ENCODE measurements around the gene TTLL10. TPM values are rescaled to one million over a fixed set of nuclear protein-coding genes. Genes with fewer than 3 reads are reported as not detected.

The TTLL10 gene
- total and polyA plus RNA-seq, 2 donors from 2014 or later, result 1.5 TPM; not detected in 1

- FAIRE-seq (no peak), DNase-seq (peak; percentile 83 to 96 (median 86))
- H3K27ac ChIP-seq (ENCODE audit: low read depth in 2 of 2, low read length in 2 of 2), result peak overlapping the region; percentile 71 to 90
- intact Hi-C loops (cut with DNase I), result no loop called here
- H3K4me3 ChIP-seq (ENCODE audit: low read length in 3 of 3), result peak overlapping the region; percentile 49 to 66 (median 56)
- H3K9ac ChIP-seq (ENCODE audit: low read length in 3 of 3), result peak overlapping the region in 2 of 3 donors; percentile 10 to 38
- no peaks in the 10 kb centered on the region for H3K9me3 ChIP-seq (ENCODE audit: control insufficient read depth in 2 of 3, insufficient read depth in 1 of 3, low read length in 3 of 3)
- peaks cover 0 to 11% (median 4%) of the 10 kb centered on the region in 3 donors for H3K4me1 ChIP-seq (ENCODE audit: control insufficient read depth in 2 of 3, insufficient read depth in 2 of 3, low read depth in 1 of 3, low read length in 3 of 3)
- no peaks in the 10 kb centered on the region for H3K36me3 ChIP-seq (ENCODE audit: control insufficient read depth in 2 of 3, insufficient read depth in 3 of 3, low read length in 3 of 3)
- no peaks in the 10 kb centered on the region for H3K27me3 ChIP-seq (ENCODE audit: control insufficient read depth, insufficient read depth, low read length)
- TF ChIP-seq CTCF (IDR thresholded peaks at IDR 0.05; ENCODE audit: borderline replicate concordance, extremely low read depth, insufficient read depth), result no peak
Observed at GRCh38 chr1:1162597-1163537, 10.8 kb upstream of the TTLL10 start.

- FAIRE-seq (no peak), DNase-seq (no peak)
- intact Hi-C loops (cut with DNase I), result no loop called here
- H3K4me1 ChIP-seq (ENCODE audit: control insufficient read depth in 2 of 3, insufficient read depth in 2 of 3, low read depth in 1 of 3, low read length in 3 of 3), result peaks cover 0 to 11% (median 4%) of the 10 kb centered on the region in 3 donors
- no peak for TF ChIP-seq CTCF (IDR thresholded peaks at IDR 0.05; ENCODE audit: borderline replicate concordance, extremely low read depth, insufficient read depth)
- peak overlapping the region; percentile 49 to 66 (median 56) for H3K4me3 ChIP-seq (ENCODE audit: low read length in 3 of 3)
- no peaks in the 10 kb centered on the region for H3K9me3 ChIP-seq (ENCODE audit: control insufficient read depth in 2 of 3, insufficient read depth in 1 of 3, low read length in 3 of 3)
- no peaks in the 10 kb centered on the region for H3K36me3 ChIP-seq (ENCODE audit: control insufficient read depth in 2 of 3, insufficient read depth in 3 of 3, low read length in 3 of 3)
- H3K9ac ChIP-seq (ENCODE audit: low read length in 3 of 3), result peak overlapping the region; percentile 10 to 42 (median 38)
- H3K27me3 ChIP-seq (ENCODE audit: control insufficient read depth, insufficient read depth, low read length), result no peaks in the 10 kb centered on the region
- H3K27ac ChIP-seq (ENCODE audit: low read depth in 2 of 2, low read length in 2 of 2), result peak overlapping the region; percentile 71 to 90
Observed at GRCh38 chr1:1163538-1164070, 10.1 kb upstream of the TTLL10 start.

- H3K9ac ChIP-seq (ENCODE audit: low read length in 3 of 3), result peak overlapping the region in 2 of 3 donors; percentile 38 to 42
- TF ChIP-seq CTCF (IDR thresholded peaks at IDR 0.05; ENCODE audit: borderline replicate concordance, extremely low read depth, insufficient read depth), result no peak
- intact Hi-C loops (cut with DNase I), result no loop called here
- FAIRE-seq (no peak), DNase-seq (no peak)
- no peaks in the 10 kb centered on the region for H3K36me3 ChIP-seq (ENCODE audit: control insufficient read depth in 2 of 3, insufficient read depth in 3 of 3, low read length in 3 of 3)
- H3K9me3 ChIP-seq (ENCODE audit: control insufficient read depth in 2 of 3, insufficient read depth in 1 of 3, low read length in 3 of 3), result no peaks in the 10 kb centered on the region
- no peaks in the 10 kb centered on the region for H3K27me3 ChIP-seq (ENCODE audit: control insufficient read depth, insufficient read depth, low read length)
- H3K4me3 ChIP-seq (ENCODE audit: low read length in 3 of 3), result peak overlapping the region; percentile 49 to 66 (median 51)
- peak overlapping the region; percentile 71 to 90 for H3K27ac ChIP-seq (ENCODE audit: low read depth in 2 of 2, low read length in 2 of 2)
- peaks cover 0 to 10% (median 4%) of the 10 kb centered on the region in 3 donors for H3K4me1 ChIP-seq (ENCODE audit: control insufficient read depth in 2 of 3, insufficient read depth in 2 of 3, low read depth in 1 of 3, low read length in 3 of 3)
Observed at GRCh38 chr1:1164361-1164700, 9.3 kb upstream of the TTLL10 start.

Data from kidney (tissue), 14 donors.